MM.1S (cell line): ENCODE data around the gene SDC3.

Source experiments
- DNase-seq: peaks from one replicate; pipeline ENCODE4 v3.0.0-alpha.2; 2015
- H2AFZ ChIP-seq: fragments of 300-600 bp; sonication (generic); 2 replicates; pipeline ENCODE4 v1.6.0; 2016; ENCODE audit warnings: antibody characterized with exemption, low read length
- H3F3A ChIP-seq: fragments of 300-600 bp; sonication (generic); 2 replicates; pipeline ENCODE4 v1.6.1; 2016; ENCODE audit warnings: mild to moderate bottlenecking, antibody characterized with exemption, low read length, moderate library complexity, mixed read lengths; ENCODE audit not compliant: insufficient read depth
- H3K27ac ChIP-seq: fragments of 300-600 bp; sonication (generic); 2 replicates; pipeline ENCODE4 v1.5.1; 2016; ENCODE audit warnings: mild to moderate bottlenecking, low read length
- H3K27me3 ChIP-seq: fragments of 300-600 bp; sonication (generic); replicated peaks from 2 replicates; pipeline ENCODE4 v1.6.0; 2016; ENCODE audit warnings: low read length; ENCODE audit not compliant: insufficient read depth
- H3K36me3 ChIP-seq: fragments of 300-600 bp; sonication (generic); replicated peaks from 2 replicates; pipeline ENCODE4 v1.6.1; 2016; ENCODE audit warnings: mild to moderate bottlenecking, low read length, mixed read lengths; ENCODE audit not compliant: insufficient read depth
- H3K4me1 ChIP-seq: fragments of 300-600 bp; sonication (generic); 2 replicates; pipeline ENCODE4 v1.6.1; 2016; ENCODE audit warnings: low read length, mixed read lengths
- H3K4me2 ChIP-seq: fragments of 300-600 bp; sonication (generic); 2 replicates; pipeline ENCODE4 v1.6.0; 2016; ENCODE audit warnings: low read depth, low read length
- H3K4me3 ChIP-seq: fragments of 300-600 bp; sonication (generic); 2 replicates; pipeline ENCODE4 v1.5.1; 2016; ENCODE audit warnings: low read length, mixed read lengths
- H3K79me2 ChIP-seq: fragments of 300-600 bp; sonication (generic); 2 replicates; pipeline ENCODE4 v1.6.1; 2016; ENCODE audit warnings: mixed run types, low read length, mixed read lengths
- H3K9ac ChIP-seq: fragments of 300-600 bp; sonication (generic); 2 replicates; pipeline ENCODE4 v1.6.1; 2016; ENCODE audit warnings: low read length, mixed read lengths
- H3K9me2 ChIP-seq: fragments of 300-600 bp; sonication (generic); replicated peaks from 2 replicates; pipeline ENCODE4 v1.6.1; 2016; ENCODE audit warnings: mild to moderate bottlenecking, low read length, mixed read lengths; ENCODE audit not compliant: insufficient read depth
- H3K9me3 ChIP-seq: fragments of 300-600 bp; sonication (generic); replicated peaks from 2 replicates; pipeline ENCODE4 v1.6.1; 2016; ENCODE audit warnings: mild to moderate bottlenecking, low read length, mixed read lengths; ENCODE audit not compliant: insufficient read depth
- H4K20me1 ChIP-seq: fragments of 300-600 bp; sonication (generic); 2 replicates; pipeline ENCODE4 v1.6.1; 2016; ENCODE audit warnings: mild to moderate bottlenecking, low read length, moderate library complexity, mixed read lengths; ENCODE audit not compliant: insufficient read depth
- CTCF ChIP-seq: fragments of 300-600 bp; sonication (generic); IDR thresholded peaks from 2 replicates; pipeline ENCODE4 v1.5.1; 2016; ENCODE audit warnings: antibody characterized with exemption, low read length, mixed read lengths
- EZH2 ChIP-seq: fragments of 300-600 bp; sonication (generic); optimal IDR thresholded peaks from 2 replicates; pipeline ENCODE3; 2017; ENCODE audit warnings: low read depth, mild to moderate bottlenecking, antibody characterized with exemption, low read length, mixed read lengths
- EZH2phosphoT487 ChIP-seq: fragments of 300-600 bp; sonication (generic); IDR thresholded peaks from 2 replicates; pipeline ENCODE4 v1.6.1; 2018; ENCODE audit warnings: antibody characterized with exemption, low read length

Gene SDC3

GRCh38 chr1:30866594-30866993 lies 42.0 kb downstream of the SDC3 start:
- Histone ChIP-seq H3K4me2 (no peak overlapping the region), H3K27ac (no peak overlapping the region), H4K20me1 (no peaks in the 10 kb centered on the region), H3K36me3 (no peaks in the 10 kb centered on the region), H3K27me3 (peaks cover 9% of the 10 kb centered on the region), H3K9ac (no peak overlapping the region), H2AFZ (no peak overlapping the region), H3F3A (no peaks in the 10 kb centered on the region), H3K9me3 (no peaks in the 10 kb centered on the region), H3K79me2 (no peaks in the 10 kb centered on the region), H3K4me3 (no peak overlapping the region), H3K4me1 (no peaks in the 10 kb centered on the region), H3K9me2 (no peaks in the 10 kb centered on the region)
- no peak for DNase-seq
- TF ChIP-seq EZH2phosphoT487, result no peak
- TF ChIP-seq EZH2, result no peak
- TF ChIP-seq CTCF, result no peak

- DNase-seq, result no peak
- no peaks in the 10 kb centered on the region for H3K36me3 ChIP-seq
- H4K20me1 ChIP-seq, result no peaks in the 10 kb centered on the region
- H3K4me2 ChIP-seq, result no peak overlapping the region
- H3K4me1 ChIP-seq, result no peaks in the 10 kb centered on the region
- peaks cover 9% of the 10 kb centered on the region for H3K27me3 ChIP-seq
- no peak overlapping the region for H3K4me3 ChIP-seq
- no peak overlapping the region for H3K9ac ChIP-seq
- H3F3A ChIP-seq, result no peaks in the 10 kb centered on the region
- TF ChIP-seq EZH2phosphoT487 (no peak), CTCF (no peak), EZH2 (no peak)
- no peaks in the 10 kb centered on the region for H3K9me3 ChIP-seq
- H2AFZ ChIP-seq, result no peak overlapping the region
- H3K9me2 ChIP-seq, result no peaks in the 10 kb centered on the region
- H3K79me2 ChIP-seq, result no peaks in the 10 kb centered on the region
- H3K27ac ChIP-seq, result no peak overlapping the region
Measured at GRCh38 chr1:30864681-30865080, 43.9 kb downstream of the SDC3 start.

- Histone ChIP-seq H2AFZ (no peak overlapping the region), H3K27me3 (peaks cover 9% of the 10 kb centered on the region), H3K9me2 (no peaks in the 10 kb centered on the region), H4K20me1 (no peaks in the 10 kb centered on the region), H3K9ac (no peak overlapping the region), H3K4me2 (no peak overlapping the region), H3F3A (no peaks in the 10 kb centered on the region), H3K79me2 (no peaks in the 10 kb centered on the region), H3K4me1 (no peaks in the 10 kb centered on the region), H3K27ac (no peak overlapping the region), H3K36me3 (no peaks in the 10 kb centered on the region), H3K9me3 (no peaks in the 10 kb centered on the region), H3K4me3 (no peak overlapping the region)
- DNase-seq, result no peak
- TF ChIP-seq CTCF (no peak), EZH2phosphoT487 (no peak), EZH2 (no peak)
Measured at GRCh38 chr1:30863858-30864604, 44.5 kb downstream of the SDC3 start.
